HPDE6-E6E7 (cell line): Measurements from ENCODE around the gene UBE2O.

Source experiments
- DNase-seq: peaks from one replicate; pipeline ENCODE4 v3.0.0; 2011; ENCODE audit warnings: missing footprints; ENCODE audit errors: extremely low spot score

The UBE2O gene

DNA sequence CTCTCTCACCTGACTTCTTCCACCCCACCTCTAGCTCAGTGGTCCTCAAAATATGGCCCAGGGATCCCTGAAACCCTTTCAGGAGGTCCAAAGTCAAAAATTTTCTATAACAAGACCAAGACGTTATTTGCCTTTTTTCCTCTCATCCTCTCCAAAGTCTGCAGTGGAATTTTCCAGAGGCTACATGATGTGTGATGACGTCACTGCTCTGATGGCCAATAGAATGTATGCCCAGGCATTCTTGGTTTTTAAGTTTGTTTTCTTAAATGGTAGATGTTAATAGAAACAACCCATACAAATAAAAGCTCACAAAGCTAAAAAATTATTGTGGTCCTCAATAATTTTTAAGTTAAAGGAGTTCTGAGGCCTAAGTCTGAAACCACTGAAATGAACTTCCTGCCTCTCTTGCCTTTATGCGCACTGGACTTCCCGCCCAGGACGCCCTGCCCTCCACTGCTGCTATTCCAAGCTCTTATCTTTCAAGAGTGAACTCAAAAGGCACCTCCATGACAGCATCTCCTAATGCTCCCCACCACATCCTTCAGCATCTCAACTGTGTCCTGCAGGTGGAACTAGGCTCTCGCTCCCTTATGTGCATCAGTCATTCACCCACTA is 13.5 kb downstream of the UBE2O start:
- DNase-seq = no peak

DNA sequence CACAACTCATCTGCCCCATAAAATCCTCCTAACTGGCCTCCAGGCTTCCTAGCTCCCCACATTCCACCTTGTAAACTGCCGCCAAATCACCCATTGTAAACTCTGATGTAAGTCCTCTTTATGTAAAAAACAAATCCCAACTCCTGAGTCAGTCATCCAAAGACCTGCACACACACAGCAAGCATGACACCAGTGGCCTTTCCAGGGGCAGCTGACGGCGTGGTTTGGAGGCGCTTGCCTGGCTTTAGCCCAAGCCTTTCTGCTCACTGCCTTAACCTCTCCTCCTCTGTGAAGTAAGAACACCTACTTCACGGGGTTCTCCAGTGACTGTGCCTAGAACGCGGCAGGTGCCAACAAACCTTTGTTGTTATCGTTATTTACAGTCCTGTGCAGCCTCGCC is 14.0 kb downstream of the UBE2O start:
- DNase-seq = no peak

DNA sequence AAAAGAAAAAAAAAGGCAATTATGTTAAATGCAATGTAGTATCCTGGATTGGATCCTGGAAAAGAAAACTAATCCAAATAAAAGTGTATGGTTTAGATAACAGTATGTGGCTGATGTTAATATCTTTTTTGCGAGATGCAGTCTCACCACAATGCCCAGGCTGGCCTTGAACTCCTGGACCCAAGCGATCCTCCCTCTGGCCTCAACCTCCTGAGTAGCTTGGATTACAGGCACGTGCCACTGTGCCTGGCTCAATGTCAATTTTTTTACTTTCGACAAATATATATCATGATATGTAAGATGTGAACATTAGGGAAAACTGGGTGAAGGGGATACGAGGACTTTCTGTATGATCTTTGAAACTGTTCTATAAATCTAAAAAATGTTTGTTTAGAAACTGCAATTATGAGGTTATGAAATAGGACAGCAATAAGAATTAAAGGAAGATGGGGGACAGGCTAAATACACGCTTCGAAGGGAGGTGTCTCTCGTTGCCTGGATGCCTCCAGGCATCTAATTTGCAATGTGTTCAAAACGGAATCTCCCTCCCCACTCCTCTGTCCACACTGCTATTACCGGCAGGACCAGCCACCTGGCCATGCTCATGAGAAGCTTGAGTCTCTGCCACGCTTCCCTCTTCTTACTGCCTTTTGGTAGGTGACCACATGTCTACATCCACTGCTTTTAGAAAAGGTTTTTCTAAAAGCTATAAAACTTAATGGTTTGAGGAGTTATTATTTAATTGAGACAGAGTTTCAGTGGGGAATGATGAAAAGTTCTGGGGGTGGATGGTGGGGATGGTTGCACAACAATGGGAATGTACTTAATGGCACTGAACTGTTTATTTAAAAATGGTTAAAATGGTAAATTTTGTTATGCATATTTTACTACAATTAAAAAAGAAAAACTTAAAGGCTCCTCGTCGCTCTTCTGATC is 15.2 kb downstream of the UBE2O start:
- no peak for DNase-seq

DNA sequence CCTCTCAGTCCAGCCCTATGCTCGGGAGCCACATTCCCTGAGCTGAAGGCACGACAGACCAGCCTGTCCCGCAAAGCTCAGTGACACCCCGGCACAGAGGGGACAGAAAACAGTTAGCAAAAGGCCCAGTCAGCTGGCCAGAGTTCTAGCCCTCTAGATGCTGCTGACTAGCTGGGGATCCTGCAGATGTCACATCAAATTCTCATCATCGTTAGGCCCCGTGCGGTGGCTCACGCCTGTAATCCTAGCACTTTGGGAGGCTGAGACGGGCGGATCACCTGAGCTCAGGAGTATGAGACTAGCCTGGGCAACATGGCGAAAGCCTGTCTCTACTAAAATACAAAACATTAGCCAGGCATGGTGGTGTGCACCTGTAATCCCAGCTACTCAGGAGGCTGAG is 17.2 kb downstream of the UBE2O start:
- no peak for DNase-seq

DNA sequence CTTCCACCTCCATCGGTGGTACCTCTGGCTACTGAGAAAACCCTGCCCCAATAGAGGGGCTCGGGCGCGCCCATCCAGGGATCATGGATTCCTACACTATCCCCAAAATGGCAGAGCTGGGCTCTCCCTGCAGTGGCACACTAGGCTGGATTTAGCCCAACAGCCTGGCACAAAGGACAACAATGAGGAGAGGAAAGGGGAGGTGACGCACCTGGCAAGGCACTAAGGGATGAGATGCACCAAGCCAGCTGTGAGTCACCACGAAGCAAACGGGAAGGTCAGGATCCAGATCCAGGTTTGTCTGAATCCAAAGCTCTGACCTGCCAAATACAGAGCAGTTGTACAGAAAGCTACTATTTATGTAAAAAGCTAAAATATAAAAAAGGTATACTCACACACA is 18.1 kb downstream of the UBE2O start:
- no peak for DNase-seq

DNA sequence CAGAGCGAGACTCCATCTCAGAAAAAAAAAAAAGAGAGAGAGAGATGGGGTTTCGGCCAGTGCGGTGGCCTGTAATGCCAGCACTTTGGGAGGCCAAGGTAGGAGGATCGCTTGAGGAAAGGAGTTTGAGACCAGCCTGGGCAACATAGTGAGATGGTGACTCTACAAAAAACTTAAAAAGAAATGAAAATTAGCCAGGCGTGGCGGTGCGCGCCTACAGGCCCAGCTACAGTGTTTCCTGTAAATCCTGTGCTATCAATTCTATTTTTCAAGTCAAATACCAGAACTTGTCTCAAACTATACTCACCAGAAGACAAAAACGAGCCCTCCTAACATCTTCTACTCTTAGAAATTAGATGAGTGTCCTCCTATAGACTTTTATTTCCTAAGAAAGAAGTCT is 19.3 kb downstream of the UBE2O start:
- DNase-seq = no peak

DNA sequence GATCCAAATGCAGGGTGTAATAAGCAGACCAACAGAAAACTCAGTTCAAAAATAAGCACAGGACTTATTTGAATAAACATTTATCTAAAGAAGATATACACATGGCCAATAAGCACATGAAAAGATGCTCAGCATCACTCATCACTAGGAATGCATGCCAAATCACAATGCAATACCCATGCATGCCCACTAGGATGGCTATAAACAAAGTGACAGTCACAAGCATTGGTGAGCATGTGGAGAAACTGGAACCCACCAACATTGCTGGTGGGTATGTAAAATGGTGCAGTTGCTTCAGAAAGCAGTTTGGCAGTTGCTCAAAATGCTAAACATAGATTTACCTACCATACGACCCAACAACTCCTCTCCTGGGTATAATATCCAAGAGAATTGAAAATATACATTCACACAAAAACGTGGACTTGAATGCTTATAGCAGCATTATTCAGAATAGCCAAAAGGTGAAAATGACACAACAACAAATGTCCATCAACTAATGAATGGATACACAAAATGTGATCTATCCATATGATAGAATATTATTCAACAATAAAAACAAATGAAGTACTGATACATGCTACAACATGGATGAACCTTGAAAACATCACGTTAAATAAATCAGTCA is 20.1 kb downstream of the UBE2O start:
- no peak for DNase-seq

DNA sequence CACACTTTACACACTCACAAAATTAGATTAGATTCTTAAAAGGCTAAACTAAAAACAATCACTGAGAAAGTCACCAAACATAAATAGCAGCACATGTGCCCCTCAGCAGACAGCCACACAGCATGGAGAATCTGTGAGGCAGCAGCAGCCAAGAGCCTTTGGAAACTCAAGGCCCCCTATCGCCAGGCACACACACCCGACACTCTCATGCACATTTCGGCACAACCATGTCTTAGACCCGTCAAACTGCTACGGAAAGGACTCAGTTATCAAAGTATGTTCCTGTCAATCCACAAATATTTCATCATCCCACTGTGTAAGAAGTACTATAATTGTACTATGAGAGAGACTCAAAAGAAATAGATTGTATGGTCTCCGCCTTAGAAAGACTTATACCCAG is 20.9 kb downstream of the UBE2O start:
- no peak for DNase-seq

DNA sequence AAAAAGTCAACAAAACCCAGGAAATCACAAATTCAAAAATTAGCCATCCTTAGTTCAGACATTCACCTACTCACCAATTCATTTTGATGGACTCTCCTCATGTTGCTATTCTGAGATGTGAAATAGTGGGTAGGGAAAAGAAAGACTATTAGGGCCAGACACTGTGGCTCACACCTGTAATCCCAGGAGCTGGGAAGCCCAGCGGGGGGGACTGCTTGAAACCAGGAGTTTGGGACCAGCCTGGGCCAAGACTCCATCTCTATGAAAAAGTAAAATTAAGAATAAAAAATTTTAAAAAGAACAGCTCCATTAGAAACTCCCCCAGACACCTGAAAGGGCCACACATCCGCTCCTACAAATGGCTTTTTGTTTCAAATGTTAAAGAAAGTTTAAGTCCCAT is 21.4 kb downstream of the UBE2O start:
- DNase-seq = no peak

DNA sequence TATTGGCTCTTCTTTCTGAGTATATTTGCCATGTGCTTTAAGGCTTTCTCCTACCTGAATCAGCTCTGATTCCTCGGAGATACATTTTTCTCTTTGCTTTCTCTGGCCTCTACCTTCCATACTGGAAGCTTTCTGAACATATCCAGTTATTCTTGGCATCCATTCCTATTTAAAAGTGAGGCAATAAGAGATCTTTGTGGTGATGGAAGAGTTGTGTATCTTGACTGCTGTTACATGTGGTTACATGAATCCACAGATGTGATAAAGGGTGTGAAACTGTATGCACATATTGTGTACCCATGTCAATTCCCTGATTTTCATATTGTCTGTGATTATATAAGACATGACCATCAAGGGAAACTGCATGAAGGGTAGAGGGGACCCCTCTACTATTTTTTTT is 24.4 kb downstream of the UBE2O start:
- no peak for DNase-seq

DNA sequence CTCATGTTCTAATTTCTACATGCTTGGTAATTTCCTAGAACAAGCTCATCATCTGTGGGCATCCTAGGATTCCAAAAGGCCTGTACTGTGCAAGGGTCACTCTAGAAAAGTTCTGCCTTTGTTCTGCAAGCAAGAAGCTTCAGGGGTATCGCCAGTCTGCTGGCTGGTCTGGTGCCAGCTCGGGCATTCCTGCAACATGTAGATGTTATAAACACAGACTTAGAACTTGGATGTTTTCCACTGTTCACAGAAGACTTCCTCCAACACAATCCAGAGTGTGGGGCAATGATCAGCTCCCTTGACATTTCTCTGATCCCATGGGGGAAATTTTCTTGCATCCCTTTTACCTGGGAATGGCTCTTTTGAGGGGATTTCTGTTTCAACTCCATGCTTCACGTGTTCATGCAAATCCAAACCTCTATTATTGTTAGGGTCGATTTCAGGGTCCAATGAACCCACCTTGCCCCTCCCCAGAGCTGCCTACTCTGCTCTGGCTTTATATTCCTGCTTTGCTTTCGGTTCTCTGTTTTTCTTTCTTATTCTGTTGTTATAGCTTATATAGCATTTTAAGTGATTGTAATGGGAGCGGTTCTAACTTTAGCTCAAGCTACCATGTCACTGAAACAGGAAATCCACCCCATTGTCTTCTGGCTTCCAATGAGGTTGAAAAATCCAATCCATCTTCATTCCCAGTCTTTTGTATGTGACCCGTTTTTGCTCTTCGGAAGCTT is 25.3 kb downstream of the UBE2O start:
- no peak for DNase-seq

DNA sequence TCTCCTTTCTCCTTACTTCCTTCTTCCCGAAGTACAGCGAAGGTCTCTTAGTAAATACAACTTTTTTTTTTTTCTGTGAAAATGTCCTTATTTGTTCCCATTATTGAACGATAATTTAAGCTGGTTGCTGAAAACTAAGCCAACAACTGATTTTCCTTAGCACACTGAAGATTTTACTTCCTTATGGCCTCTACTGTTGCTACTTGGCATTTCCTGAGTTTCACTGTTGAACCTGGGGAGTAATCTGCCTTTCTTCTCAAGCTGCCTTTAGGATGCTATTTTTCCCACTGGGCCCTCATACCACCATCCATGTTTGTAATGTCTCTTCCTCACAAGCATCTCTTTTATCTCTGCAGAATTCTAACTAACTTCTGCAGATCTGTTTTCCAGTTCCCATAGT is 26.1 kb downstream of the UBE2O start:
- DNase-seq = no peak

DNA sequence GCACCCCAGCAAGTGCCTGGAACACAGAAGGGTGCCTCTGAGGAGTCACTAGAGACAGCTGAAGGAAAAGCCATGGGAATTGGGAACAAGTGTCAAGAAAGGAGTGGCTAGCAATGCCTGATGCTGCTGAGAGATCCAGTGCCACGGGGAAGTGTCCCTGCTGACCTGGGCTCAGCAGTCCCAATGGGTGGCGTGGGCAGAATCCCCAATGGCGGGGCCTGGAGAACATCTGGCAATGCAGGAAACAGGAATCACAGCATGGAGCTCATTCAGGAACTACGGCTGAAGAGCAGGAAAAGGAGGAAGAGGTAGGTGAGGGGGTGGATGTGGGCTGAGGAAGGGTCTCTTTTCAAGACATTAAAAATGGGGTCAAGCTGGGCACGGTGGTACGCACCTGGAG is 30.1 kb downstream of the UBE2O start:
- DNase-seq = no peak

DNA sequence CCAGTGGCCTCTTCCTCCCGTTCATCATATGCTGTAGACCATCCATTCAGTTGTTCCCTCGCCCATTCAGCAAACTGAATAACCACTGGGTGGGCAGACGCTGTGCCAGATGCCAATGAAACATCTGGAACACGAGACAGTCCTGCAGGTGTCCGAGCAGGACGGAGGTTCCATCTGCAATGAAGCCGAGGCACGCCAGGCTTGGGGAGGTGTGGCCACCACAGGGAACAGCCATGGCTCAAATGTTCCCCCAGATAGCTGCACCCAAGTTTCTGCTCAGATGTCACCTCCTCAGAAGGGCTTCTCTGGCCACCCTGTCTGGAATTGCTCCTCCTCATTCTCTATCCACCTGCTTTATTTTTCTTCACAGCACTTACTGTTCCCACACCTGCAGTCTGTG is 30.5 kb downstream of the UBE2O start:
- no peak for DNase-seq

DNA sequence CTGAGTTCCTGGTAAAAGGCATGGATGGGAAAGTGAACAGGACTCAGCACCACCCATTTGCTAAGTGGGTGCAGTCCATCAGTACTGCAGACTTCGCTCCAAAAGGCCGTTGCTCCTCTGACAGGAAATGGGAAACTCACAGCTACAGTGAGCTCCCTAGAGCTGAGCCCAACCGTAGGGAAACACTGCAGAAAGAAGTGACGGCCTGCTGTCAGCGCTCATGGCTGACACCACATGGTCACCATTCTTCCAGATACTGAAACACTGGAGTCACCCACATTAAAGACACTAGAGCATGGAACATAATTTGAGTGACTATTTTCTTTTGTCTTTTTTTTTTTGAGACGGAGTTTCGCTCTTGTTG is 31.9 kb downstream of the UBE2O start:
- no peak for DNase-seq

DNA sequence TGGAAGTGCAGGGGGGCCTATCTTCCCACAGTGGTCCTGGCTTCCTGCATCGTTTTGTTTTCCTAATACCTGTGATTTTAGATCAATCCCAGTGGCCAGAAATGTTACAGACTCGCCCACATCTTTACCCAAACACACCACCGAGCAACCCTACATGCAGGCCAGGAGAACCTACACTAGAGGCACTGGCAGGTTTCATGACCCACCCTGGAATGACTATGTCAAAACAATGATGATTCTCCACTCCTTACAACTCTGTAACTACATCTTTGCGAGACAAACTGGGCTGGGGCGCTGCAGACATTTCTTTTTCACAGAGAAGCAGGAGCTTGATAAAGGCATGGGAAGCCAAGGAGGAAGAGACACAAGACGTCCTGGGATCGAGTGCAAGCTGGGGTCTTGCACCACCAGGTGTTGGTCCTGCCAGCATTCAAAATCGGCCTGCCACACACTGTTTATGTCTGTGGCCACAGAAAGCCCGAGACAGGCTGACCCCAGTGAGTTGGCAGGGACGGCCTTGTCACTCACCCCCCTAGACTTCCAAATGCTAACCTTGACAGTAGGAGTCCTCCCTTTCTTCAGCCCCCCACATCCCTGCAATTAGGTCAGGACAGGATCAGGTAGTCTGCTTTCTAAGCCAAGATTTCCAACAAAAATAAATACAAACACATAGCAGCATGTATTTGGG is 32.5 kb downstream of the UBE2O start:
- no peak for DNase-seq

DNA sequence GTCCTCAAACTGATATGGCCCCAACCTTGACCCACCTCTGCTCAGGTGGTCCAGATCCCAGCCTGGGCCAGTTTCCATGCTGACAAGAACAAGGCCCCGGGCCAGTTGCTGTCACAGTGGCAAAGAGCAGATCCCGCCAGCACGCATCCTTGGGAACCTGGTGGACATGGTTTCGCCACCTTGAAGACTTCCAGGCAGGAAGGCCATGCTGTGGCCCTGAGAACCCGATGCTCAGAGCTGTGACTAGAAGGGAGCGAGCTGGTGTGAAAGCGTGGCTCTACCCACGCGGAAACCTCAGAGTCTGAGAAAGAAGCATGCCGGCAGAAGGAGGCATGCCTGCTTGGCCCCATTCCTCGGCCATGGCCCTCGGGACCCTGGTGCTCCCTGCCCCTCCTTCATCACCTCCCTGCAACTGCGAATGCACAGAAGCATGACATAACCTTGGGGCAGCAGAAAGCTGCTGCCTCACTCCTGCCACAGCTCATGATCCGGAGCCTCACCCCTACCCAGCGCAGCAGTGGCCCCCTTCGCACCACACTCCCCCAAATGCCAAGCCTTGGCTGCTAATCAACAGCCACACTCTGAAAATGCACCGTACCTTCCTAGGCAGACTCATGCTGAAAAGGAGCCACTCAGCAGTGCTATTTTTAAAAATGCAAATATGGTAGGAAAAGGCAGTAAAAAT is 33.2 kb downstream of the UBE2O start:
- DNase-seq = no peak

DNA sequence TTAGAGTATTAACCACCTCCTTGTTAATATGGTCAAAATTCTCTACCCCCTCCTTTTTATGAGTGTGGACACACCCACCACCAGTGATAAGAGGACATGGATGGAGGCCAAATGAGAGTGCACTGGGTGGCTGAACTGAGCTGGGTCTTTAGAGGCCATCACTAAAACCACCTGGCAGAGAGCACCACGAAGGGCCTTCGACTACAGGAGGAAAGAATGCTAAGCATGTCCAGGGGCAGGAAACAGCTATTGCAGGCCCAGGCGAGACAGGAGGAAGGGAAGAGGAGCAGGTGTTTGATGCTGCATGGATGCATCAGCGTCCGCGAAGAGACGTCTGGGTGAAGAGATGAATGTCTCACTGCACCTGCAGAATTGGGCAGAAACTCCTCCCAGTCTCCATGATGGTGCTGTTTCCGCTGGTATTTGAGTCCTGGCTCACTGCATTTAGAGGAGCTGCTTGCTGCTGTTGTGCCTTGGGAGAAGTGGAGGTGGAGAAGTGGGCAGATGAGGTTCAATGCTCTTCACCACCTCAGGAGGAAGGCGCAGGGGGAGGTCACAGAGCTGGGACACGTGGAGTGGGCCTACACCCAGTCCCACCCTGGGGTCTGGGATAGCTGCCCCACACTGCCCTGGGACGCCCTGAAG is 35.3 kb downstream of the UBE2O start:
- no peak for DNase-seq

DNA sequence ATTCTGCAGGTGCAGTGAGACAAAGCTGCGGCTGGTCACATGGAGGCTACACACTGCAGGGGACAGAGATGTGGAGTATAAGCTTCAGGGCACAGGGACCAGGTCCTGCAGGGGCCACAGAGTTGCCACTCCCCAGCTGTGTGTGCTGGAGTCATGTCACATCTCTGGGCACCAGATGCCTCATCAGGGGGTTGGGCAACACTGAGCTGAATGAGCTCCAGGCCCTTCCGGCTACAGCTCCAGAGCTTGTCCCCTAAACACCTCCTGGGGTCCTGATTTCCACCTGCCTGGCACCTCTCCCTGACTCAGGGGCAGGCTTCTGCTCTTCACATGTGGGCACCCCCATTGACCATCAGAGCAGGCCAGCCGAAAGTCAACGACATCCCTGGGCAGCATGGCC is 36.1 kb downstream of the UBE2O start:
- no peak for DNase-seq

DNA sequence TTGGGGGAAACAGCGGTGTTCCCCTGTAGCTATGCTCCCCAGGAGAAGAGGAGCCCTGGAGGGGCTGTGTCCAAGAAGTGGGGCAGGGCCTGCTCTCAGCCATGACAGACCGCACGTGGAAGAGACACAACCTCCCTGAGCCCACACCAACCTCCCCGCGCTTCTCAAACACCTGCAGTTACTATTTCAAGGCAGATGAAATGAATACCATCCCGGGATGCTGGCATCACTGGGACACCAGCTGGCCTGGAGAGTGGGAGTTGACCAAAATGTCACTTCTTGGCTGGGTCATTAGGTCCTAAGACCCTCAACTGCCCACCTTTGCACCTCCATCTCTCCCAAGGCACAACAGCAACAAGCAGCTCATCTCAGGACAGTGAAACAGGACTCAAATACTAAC is 36.5 kb downstream of the UBE2O start:
- no peak for DNase-seq

DNA sequence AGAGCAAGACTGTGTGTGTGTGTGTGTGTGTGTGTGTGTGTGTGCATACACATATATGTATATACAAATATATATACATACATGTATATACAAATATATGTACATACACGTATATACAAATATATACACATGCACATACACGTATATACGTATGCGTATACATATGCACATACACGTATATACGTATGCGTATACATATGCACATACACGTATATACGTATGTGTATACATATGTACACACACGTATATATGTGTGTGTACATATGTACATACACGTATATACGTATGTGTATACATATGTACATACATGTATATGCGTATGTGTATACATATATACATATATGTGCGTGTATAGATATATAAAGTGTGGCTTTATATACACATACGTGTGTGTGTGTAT is 37.2 kb downstream of the UBE2O start:
- no peak for DNase-seq
